ENCODE data around the gene RTN3. TPM values are rescaled to one million over a fixed set of nuclear protein-coding genes. Genes with fewer than 3 reads are reported as not detected.

Gene RTN3, protein sequence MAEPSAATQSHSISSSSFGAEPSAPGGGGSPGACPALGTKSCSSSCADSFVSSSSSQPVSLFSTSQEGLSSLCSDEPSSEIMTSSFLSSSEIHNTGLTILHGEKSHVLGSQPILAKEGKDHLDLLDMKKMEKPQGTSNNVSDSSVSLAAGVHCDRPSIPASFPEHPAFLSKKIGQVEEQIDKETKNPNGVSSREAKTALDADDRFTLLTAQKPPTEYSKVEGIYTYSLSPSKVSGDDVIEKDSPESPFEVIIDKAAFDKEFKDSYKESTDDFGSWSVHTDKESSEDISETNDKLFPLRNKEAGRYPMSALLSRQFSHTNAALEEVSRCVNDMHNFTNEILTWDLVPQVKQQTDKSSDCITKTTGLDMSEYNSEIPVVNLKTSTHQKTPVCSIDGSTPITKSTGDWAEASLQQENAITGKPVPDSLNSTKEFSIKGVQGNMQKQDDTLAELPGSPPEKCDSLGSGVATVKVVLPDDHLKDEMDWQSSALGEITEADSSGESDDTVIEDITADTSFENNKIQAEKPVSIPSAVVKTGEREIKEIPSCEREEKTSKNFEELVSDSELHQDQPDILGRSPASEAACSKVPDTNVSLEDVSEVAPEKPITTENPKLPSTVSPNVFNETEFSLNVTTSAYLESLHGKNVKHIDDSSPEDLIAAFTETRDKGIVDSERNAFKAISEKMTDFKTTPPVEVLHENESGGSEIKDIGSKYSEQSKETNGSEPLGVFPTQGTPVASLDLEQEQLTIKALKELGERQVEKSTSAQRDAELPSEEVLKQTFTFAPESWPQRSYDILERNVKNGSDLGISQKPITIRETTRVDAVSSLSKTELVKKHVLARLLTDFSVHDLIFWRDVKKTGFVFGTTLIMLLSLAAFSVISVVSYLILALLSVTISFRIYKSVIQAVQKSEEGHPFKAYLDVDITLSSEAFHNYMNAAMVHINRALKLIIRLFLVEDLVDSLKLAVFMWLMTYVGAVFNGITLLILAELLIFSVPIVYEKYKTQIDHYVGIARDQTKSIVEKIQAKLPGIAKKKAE
- 122 and 132 TPM in 2 replicates for total RNA-seq

DNA sequence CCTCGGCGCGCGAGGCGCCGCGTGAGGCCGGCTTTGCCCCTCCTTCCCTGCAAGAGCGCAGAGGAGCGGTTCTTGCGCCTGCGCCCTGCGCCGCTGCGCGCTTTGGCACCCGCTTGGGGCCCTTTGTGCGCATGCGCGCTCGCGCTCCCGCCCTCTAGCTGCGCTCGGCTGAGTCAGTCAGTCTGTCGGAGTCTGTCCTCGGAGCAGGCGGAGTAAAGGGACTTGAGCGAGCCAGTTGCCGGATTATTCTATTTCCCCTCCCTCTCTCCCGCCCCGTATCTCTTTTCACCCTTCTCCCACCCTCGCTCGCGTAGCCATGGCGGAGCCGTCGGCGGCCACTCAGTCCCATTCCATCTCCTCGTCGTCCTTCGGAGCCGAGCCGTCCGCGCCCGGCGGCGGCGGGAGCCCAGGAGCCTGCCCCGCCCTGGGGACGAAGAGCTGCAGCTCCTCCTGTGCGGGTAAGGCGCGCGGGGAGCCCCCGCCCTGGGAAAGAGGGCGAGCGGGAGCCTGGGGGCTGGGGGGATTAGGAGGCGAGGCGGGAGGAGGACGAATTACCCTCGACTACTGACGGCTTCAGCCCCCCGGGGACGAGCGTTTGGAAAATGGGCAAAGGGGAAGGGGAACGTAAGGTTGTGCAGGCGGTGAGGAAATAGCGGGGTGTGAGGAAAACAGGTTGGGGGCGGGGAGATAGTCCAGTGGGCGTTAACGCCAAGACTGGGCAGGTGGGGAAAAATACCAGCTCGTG lies at the start of gene RTN3:
Gene RTN3 (plus strand): TSS at position 180 of the 745 bp plus-strand sequence. CDS start 137 bp downstream, at position 317.

DNA sequence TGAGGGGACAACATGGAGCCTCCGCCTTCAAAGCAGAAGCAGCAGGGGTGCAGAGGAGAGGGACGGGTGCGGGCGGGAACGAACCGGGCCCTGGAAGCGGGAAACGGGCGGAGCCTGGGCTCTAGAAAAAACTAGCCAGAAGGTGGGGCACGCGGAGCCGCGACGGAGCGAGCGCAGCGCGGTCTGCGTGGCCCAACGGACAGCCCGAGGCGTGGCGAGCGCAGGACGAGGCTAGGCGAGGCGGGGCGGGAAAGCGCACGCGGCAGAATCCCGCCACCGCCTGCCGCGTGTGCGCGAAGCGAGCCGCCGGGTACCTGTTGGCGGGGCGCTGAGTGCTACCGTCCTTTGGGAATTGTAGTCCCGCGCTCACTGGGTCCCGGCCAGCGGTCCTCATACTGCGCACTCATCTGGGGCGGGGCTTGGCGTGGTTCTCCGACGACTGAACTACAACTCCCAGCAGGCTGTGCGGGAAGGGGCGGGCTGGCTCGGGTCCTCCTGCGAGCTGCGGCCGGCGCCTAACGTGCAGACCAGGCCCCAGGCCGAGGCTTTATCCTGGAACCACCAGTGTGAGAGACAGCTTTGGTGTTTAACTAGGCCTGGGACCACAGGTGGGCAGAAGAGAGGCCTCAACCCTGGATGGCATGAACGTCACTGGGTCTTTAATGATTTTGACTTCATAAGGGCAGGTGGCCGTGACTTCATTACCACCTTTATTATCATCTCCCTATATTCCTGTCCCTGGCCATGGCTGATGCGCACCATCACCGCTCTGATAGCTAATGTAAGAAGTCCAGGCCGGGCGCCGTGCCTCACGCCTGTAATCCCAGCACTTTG lies 9.8 kb upstream of the RTN3 start, which contains the start of gene ATL3:
Gene ATL3 (minus strand): TSS at position 55 of the 834 bp plus-strand sequence. CDS start 41 bp downstream, at position 14.

DNA sequence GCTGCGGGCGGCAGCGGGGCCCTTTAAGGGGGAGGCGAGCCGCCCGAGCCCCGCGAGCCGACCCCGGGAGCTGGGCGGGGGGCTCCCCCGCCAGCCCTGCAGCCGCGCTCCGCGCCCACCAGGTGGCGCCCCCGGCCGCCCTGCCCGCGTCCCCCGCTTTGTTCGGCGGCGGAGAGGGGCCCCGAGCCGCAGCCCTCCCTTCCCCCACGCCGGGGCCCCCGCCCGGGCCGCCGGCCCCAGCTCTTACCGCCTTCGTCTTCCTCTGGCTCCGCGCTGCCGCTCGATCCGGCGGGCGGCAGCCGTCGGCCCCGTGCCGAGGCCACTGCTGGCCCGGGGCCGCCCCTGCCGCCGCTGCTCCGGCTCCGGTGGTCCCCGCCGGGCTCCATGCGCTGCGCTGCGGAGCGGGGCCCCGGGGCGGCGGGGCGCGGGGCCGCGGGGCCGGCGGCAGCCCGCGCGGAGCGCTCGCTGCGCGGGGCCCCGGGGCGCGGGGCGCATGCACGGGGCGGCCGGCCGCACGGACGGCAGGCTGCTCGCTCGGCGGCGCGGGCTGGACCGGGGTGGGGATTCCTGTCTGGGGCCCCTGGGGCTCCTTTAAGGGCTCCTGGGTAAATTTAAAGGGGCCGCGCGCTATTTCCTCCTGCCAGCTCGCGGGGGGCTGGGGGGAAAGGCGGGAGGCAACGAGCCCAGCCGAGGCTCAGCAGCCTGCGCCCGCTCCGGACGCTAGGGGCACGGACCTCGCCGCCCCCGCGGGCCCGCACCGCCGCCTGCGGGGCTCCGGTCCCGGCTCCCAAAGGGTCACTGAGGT lies 87.1 kb downstream of the RTN3 start, which contains the start of gene ZFTA:
Gene ZFTA (minus strand): TSS at position 539 of the 805 bp plus-strand sequence. CDS start 153 bp downstream, at position 386.

Small RNA genes within 50 kb of the gene (small RNA-seq; reads per million reads assigned to genes)
- not detected for gene AP000753.3
- gene RN7SL596P: not detected

Other genes starting within 250 kb of the RTN3 start
- 0.39 and 0.86 TPM in 2 replicates for gene PLAAT5, start 190.3 kb upstream of the RTN3 start, total RNA-seq
- 0.11 TPM in 1 of 2 replicates, not detected in the other for gene LGALS12, start 175.4 kb upstream of the RTN3 start, total RNA-seq
- 27.4 and 36.1 TPM in 2 replicates for gene PLAAT4, start 144.7 kb upstream of the RTN3 start, total RNA-seq
- gene PLAAT2, start 118.1 kb upstream of the RTN3 start, total RNA-seq: not detected in 2 replicates
- gene PLAAT3, start 67.1 kb upstream of the RTN3 start, total RNA-seq: 12.4 and 14.9 TPM in 2 replicates
- gene ATL3, start 10.1 kb upstream of the RTN3 start, total RNA-seq: 359 and 394 TPM in 2 replicates
- 11.9 and 12.5 TPM in 2 replicates for gene ZFTA, start 87.3 kb downstream of the RTN3 start, total RNA-seq
- 9.0 and 10.6 TPM in 2 replicates for gene SPINDOC, start 132.0 kb downstream of the RTN3 start, total RNA-seq
- gene MARK2, start 157.6 kb downstream of the RTN3 start, total RNA-seq: 11.4 and 14.9 TPM in 2 replicates
- 0.65 and 0.97 TPM in 2 replicates for gene RCOR2, start 235.7 kb downstream of the RTN3 start, total RNA-seq